Loucy (cell line): ENCODE results near the gene PLXNA4.

ENCODE experiments used
- EZH2phosphoT487 ChIP-seq: fragments of 200-600 bp; IDR thresholded peaks from 2 replicates; pipeline ENCODE4 v1.6.1; 2018; ENCODE audit warnings: antibody characterized with exemption, mild to moderate bottlenecking, moderate library complexity, borderline replicate concordance
- TF ChIP-seq, protein P1 (sequence below): fragments of 200-600 bp; sonication (generic); conservative IDR thresholded peaks from 2 replicates; pipeline ENCODE4 v1.5.1; 2014; ENCODE audit warnings: mild to moderate bottlenecking, antibody characterized with exemption, low read length

DNA sequence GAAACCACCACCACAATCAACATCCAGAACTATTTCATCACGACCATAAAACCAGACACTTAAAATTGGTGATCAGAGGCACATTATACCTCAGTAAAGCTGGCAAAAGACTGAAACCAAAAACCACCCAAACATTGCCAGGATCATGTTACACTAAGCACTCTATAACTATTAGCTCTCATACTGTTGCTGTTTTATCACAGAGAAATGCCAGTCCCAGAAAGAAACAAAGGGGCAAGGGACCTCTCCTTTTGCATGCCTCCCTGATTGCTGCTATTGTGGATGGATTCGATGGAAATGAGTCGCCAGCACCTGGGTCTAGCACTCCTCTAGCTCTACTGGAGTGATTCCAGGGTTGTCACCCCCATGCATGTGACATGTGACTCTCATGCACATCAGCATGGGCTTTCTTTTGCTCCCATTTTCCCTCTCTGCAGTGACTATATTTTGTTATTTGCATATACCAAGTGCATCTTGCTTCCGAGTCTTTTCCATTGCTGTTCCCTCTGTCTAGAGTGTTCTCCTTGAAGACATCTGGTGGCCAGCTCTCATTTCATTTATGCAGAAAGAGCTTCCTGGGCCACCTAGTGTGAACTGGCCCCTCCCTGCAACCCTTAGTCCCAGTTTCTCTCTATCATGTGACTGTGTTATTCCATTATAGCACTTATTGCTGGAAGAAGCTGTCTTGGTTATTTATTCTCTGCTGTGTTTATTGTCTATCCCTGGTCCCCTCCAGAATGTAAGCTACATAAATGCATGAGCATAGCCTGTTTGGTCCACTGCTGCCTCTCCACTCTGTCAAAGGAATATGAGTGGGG lies 300.6 kb downstream of the PLXNA4 start:
- TF ChIP-seq, protein P1, sequence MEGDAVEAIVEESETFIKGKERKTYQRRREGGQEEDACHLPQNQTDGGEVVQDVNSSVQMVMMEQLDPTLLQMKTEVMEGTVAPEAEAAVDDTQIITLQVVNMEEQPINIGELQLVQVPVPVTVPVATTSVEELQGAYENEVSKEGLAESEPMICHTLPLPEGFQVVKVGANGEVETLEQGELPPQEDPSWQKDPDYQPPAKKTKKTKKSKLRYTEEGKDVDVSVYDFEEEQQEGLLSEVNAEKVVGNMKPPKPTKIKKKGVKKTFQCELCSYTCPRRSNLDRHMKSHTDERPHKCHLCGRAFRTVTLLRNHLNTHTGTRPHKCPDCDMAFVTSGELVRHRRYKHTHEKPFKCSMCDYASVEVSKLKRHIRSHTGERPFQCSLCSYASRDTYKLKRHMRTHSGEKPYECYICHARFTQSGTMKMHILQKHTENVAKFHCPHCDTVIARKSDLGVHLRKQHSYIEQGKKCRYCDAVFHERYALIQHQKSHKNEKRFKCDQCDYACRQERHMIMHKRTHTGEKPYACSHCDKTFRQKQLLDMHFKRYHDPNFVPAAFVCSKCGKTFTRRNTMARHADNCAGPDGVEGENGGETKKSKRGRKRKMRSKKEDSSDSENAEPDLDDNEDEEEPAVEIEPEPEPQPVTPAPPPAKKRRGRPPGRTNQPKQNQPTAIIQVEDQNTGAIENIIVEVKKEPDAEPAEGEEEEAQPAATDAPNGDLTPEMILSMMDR = no peak
- TF ChIP-seq EZH2phosphoT487 = no peak
